ENCODE measurements around the gene S100Z.

DNA sequence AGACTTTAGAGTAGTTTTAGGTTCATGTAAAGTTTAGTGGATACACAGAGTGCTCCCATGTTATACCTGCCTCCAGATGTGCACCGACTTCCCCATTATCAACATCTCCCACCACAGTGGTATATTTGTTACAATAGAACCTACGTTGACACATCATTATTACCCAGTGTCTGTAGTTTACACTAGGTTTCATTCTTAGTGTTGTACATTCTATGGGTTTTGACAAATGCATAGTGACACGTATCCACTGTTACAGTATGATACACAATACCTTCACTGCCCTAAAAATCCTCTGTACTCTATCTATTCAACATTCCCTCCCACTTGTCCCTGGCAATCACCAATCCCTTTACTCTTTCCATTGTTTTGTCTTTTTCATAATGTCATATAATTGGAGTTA, 68.7 kb downstream of the S100Z start:
- TF ChIP-seq EZH2 (IDR thresholded peaks at IDR 0.05): no peak
- no peak for TF ChIP-seq POLR2AphosphoS5 (IDR thresholded peaks at IDR 0.05; ENCODE audit: borderline replicate concordance, low read depth, low read length)
- TF ChIP-seq FOXP2 (optimal IDR thresholded peaks at IDR 0.05; ENCODE audit: control extremely low read depth, extremely low read length, insufficient read depth): no peak

All from SK-N-MC (cell line).